KOPT-K1 (cell line): ENCODE data around the gene ASCL3.
"Not testable (repeated sequence)": the region's sequence is repeated elsewhere in the genome, so short reads cannot be mapped to it uniquely, and the experiment has no call there.

Experiments used
- H3K27ac ChIP-seq: fragments of 200-600 bp; sonication (generic); 2 replicates; pipeline ENCODE4 v1.5.1; 2016; ENCODE audit warnings: antibody characterized with exemption, mild to moderate bottlenecking, low read depth, low read length; ENCODE audit not compliant: poor library complexity, severe bottlenecking
- H3K36me3 ChIP-seq: fragments of 200-600 bp; sonication (generic); 2 replicates; pipeline ENCODE4 v1.5.1; 2017; ENCODE audit warnings: antibody characterized with exemption, mild to moderate bottlenecking, low read length, moderate library complexity; ENCODE audit not compliant: insufficient read depth
- H3K9me3 ChIP-seq: fragments of 200-600 bp; sonication (generic); 2 replicates; pipeline ENCODE4 v1.5.1; 2017; ENCODE audit warnings: antibody characterized with exemption, low read length, mild to moderate bottlenecking; ENCODE audit not compliant: insufficient read depth, poor library complexity, severe bottlenecking

The ASCL3 gene

DNA sequence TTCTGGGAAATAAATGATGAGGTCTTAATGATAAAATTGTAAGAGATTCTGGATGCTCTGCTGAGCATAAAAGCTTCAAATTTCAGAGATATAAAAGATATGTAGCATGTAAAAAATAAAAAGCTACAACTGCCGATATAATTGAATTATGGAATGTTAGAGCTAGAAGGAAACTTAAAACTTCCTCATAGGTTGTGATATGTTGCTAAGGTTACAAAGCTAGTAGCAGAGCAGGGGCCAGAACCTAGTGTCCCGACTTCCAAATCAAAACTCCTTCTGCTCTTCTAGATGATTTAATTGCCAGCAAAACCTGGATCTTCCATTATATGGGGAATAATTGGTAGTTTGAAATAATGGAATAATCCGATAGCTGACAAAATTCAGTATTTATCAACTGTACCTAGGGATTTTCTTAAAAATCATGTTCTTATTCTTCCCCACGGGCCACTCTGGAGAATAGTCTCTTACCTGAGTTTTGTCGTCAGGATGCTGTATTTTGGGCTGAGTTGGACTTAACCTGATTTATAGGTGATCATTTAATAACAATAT lies at the start of gene ASCL3:
TSS of gene ASCL3 (minus strand) at position 499 of the 549 bp plus-strand sequence. CDS start 4,855 bp downstream, outside the sequence.
- Histone ChIP-seq H3K27ac (no peak within 1 kb of the TSS), H3K36me3 (peaks cover 7% of the 10 kb centered on the region), H3K9me3 (no peaks in the 10 kb centered on the region)

DNA sequence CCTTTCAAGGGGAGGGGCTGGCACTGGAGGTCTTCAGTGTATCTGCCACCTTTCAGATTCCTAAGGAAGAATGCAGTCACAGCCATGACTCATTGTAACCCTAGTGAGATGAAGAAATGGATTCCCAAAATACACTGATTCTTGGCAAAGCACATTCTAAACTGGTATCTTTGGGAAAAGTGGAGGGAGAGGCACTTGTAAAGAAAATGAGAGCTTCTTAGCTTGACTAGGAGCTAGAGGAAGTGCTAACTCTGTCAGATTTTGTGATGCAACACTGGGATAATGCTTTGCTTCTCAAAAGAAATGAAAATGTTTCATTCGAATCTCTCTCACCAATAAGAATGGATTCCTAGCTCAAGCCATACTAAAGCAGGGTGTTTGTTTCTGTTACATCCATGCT lies 46.6 kb upstream of the ASCL3 start:
- no peak overlapping the region for H3K27ac ChIP-seq
- H3K9me3 ChIP-seq: no peaks in the 10 kb centered on the region
- H3K36me3 ChIP-seq: no peaks in the 10 kb centered on the region

DNA sequence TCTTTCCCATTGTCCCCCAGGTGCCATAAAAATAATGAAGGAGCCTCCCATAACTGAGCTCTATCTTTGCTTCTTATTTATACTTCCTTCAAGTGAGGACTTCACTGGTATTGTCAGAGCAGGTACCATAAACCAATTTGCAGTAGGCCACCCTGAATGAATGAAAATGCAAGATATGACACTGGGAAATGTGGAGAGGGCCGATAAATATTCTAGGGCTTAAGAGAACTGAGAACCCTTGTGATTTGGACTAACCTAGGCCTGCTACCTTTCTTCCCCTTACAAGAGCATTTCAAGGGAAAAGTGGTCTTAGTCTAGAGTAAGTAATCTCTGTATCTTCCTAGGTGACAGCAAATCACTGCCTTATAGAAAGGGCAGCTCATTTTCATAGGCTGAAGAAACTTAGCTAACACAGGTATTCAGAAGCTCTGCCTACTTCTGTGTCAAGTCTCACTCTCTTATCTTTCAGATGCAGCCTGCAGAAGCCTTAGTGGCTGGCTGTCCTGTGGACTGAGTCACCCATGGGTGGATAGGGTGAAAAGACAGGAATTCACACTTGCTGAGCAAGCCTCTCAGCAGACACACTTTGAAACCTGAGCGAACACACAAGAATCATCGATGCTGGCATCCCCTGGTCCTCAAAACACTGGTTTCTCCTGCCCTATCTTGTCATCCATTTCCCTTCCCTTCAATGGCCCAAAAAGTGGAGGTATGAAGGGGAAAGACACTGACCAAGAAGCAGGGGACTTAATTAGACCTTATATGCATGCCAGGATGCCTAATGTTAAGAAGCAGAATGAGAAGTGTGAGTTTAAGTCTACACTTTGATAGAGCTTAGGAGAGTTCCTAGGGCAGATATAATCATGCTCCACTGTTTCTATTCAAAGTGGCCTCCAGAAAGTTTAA lies 45.8 kb upstream of the ASCL3 start:
- no peak overlapping the region for H3K27ac ChIP-seq
- H3K36me3 ChIP-seq: no peaks in the 10 kb centered on the region
- H3K9me3 ChIP-seq: no peaks in the 10 kb centered on the region

GRCh38 chr11:8987446-8987845 lies 44.6 kb upstream of the ASCL3 start:
- Histone ChIP-seq H3K9me3 (no peaks in the 10 kb centered on the region), H3K27ac (no peak overlapping the region), H3K36me3 (no peaks in the 10 kb centered on the region)

GRCh38 chr11:8986772-8987171 lies 44.0 kb upstream of the ASCL3 start:
- H3K27ac ChIP-seq, H3K36me3 ChIP-seq, H3K9me3 ChIP-seq: not testable (repeated sequence)

GRCh38 chr11:8985462-8985861 lies 42.6 kb upstream of the ASCL3 start:
- no peaks in the 10 kb centered on the region for H3K9me3 ChIP-seq
- H3K27ac ChIP-seq: no peak overlapping the region

DNA sequence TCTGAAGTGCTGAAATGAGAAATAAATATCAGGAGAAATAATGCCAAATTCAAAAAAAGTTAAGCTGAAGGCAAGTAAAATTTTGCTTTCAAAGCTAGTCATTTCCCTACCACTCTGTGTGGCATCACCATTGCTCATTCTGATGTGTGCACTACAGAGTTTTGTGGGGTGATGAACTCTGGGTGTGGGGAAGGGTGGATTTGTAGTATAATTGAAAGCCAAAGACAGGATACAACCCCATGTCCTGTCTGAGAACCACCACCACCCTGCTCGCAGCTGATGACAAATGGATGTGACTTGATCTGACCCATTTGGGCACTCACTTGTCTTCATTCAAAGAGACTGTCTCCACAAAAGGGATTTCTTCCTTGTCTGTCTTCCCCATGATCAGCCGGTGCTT lies 40.7 kb upstream of the ASCL3 start:
- no peaks in the 10 kb centered on the region for H3K36me3 ChIP-seq
- no peak overlapping the region for H3K27ac ChIP-seq
- H3K9me3 ChIP-seq: no peaks in the 10 kb centered on the region

More at GRCh38 chr11:8985462-8985861, 42.6 kb upstream of the ASCL3 start:
- H3K36me3 ChIP-seq: no peaks in the 10 kb centered on the region

GRCh38 chr11:8980485-8980884 lies 37.7 kb upstream of the ASCL3 start:
- Histone ChIP-seq H3K9me3 (no peaks in the 10 kb centered on the region), H3K36me3 (no peaks in the 10 kb centered on the region), H3K27ac (no peak overlapping the region)

GRCh38 chr11:8979365-8979764 lies 36.5 kb upstream of the ASCL3 start:
- H3K36me3 ChIP-seq, H3K9me3 ChIP-seq, H3K27ac ChIP-seq: not testable (repeated sequence)

DNA sequence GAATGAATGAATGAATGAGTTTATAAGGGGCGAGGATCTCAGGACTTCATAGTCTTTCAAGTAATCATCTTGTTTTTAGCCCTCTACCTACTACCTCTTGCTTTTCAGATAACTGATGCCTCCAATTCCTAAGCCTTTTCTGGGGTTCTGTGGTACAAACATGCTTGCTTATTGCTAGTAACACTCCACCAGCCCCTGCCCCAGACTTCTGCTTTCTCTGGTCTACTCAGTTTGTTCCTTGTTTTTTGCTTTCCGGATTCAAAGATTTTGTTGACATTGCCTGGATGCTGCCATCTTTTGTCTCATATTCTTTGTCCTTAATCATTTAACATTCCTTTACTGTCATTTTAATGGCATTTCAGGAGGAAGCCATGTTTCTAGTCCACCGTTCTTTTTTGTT lies 30.3 kb upstream of the ASCL3 start:
- H3K36me3 ChIP-seq: no peaks in the 10 kb centered on the region
- no peaks in the 10 kb centered on the region for H3K9me3 ChIP-seq
- H3K27ac ChIP-seq: no peak overlapping the region

DNA sequence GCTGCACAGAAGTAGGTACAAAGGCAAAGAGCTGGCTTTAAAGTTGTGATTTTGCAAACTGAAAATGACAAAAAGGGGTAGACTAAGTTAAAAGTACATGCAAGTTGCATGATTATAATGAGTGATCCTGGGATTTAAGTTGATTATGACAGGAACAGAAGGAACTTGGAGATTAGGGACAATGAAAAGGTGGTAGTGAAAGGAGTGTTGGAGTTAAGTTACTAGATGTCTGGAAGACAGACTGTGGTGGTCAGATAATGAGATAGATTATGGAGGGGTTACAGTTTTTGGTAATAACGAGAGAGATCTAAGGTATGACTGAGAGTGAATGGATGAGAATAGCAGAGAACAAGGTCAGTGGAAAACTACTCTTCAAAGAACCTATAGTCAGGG lies 29.1 kb upstream of the ASCL3 start:
- Histone ChIP-seq H3K36me3 (peaks cover 6% of the 10 kb centered on the region; the same call in 1 of the 2 replicates), H3K9me3 (no peaks in the 10 kb centered on the region), H3K27ac (no peak overlapping the region)

GRCh38 chr11:8971196-8971923 lies 28.5 kb upstream of the ASCL3 start:
- no peak overlapping the region for H3K27ac ChIP-seq
- H3K9me3 ChIP-seq: no peaks in the 10 kb centered on the region
- peaks cover 6% of the 10 kb centered on the region; the same call in 1 of the 2 replicates for H3K36me3 ChIP-seq

DNA sequence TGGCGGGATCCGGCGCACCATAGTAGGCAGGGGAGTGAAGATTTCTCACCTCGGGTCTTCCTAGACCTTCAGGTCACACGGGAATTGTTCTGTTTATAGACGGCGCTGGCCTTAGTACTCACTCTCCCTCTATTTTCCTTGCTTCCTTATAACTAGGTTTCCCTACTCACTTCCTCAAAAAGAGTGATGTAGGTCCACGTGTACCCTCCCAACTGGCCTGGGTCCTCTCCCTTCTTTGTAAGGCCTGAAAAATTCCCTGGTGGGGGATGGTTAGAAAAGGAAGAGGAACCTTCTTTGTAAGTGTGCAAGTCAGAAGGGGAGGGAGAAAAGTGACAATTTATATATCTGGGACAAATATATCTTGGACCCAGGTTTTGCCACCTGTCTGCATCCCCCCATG lies 24.4 kb upstream of the ASCL3 start:
- Histone ChIP-seq H3K27ac (no peak overlapping the region), H3K36me3 (peaks cover 6% of the 10 kb centered on the region; the same call in 1 of the 2 replicates), H3K9me3 (no peaks in the 10 kb centered on the region)

DNA sequence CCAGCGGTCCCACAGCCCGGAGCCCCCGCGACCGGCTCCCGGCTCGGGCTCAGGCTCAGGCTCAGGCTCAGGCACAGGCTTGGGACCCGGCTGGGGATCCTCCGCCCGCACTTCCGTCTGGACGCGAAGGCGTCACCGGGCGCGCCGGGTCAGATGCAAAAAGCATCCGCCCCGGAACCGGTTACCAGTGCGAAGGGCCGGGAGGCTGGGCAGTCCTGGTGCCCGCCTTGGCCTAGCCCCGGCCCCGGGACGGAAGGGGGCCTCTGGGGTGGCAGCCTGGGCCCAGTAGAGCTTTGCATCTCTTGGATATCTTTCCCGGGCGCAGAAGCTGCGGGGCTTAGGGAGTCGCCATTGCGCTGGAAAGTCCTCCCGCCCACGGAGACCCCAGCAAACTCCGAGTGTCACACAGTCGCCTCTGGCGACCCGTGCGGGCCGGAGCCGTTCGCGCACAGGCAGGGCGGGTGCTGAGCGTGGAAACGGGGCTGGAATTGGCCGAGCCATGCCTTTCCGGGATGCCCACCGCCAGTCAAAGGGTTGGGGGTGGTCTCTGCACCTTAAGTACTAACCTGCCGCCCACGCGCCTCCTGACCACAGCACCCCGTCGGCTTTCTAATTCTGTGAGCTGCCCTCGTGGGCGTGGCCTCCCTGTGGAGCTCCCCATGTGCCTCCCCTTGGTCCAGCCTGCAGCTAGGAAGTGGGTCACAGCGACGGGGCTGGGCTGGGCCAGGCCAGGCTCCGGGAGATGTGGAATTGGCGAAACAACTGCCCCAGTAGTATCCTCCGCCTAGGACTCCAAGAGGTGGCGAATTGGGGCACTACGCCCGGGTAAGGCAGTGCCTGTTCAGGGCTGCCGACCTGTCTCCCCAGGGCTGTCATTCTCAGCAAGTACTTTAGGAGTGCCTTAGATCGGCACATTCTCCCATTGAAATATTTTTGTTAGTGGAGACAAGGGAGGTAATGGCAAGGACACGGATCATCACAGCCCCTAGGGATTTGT lies 21.8 kb upstream of the ASCL3 start, which contains the start of gene TMEM9B:
TSS of gene TMEM9B (minus strand) at position 119 of the 997 bp plus-strand sequence. CDS start 129 bp downstream, outside the sequence.
- no peaks in the 10 kb centered on the region for H3K9me3 ChIP-seq
- peak within 1 kb of the TSS; percentile 86 for H3K27ac ChIP-seq
- peaks cover 6% of the 10 kb centered on the region; the same call in 1 of the 2 replicates for H3K36me3 ChIP-seq
